Upper lobe of right lung (tissue), 1 donor: Measurements from ENCODE around the gene CIT. TPM values are rescaled to one million over a fixed set of nuclear protein-coding genes. Genes with fewer than 3 reads are reported as not detected.
A peak's percentile ranks its signal among the peaks of the same experiment; 100 is the strongest.

Source experiments
- ATAC-seq: fragments of 200-7000 bp; cut with Tn5 transposase; one replicate; pipeline ENCODE4 v1.9.1; 2020; ENCODE audit warnings: mild to moderate bottlenecking, moderate library complexity
- DNase-seq: peaks from one replicate; pipeline ENCODE4 v3.0.0-alpha.2; 2020
- H3K27ac ChIP-seq: fragments of 200-600 bp; one replicate; pipeline ENCODE4 v1.8.0; 2022
- H3K27me3 ChIP-seq: fragments of 200-600 bp; one replicate; pipeline ENCODE4 v1.8.0; 2022; ENCODE audit warnings: mild to moderate bottlenecking
- H3K36me3 ChIP-seq: fragments of 200-600 bp; one replicate; pipeline ENCODE4 v1.8.0; 2022
- H3K4me1 ChIP-seq: fragments of 200-600 bp; one replicate; pipeline ENCODE4 v1.8.0; 2022
- H3K4me3 ChIP-seq: fragments of 200-600 bp; one replicate; pipeline ENCODE4 v1.8.0; 2022; ENCODE audit warnings: mild to moderate bottlenecking
- H3K9me3 ChIP-seq: fragments of 200-600 bp; one replicate; pipeline ENCODE4 v1.8.0; 2022
- intact Hi-C: fragments of 100-400 bp; cut with DNase I; formaldehyde crosslinking; loops from one replicate; pipeline ENCODE4 v1.11.0; 2022
- total RNA-seq: library from RNA; stranded (reverse); fragmentation: NEBNext Ultra II Directional; extraction: Animal tissue kit (Norgen Biotek cat#: 25700); gene quantifications from one replicate; pipeline ENCODE4 v1.2.1, GENCODE V29; 2021
- TF ChIP-seq, protein P1 (sequence below): fragments of 200-600 bp; IDR thresholded peaks from one replicate; pipeline ENCODE4 v1.8.0; 2022; ENCODE audit warnings: antibody characterized with exemption
- donor health status: DM: no; HTN: yes; CAD: no; lungs with severe emphysema.

CIT gene
- total RNA-seq, 1 donor from 2014 or later: 6.8 TPM

DNA sequence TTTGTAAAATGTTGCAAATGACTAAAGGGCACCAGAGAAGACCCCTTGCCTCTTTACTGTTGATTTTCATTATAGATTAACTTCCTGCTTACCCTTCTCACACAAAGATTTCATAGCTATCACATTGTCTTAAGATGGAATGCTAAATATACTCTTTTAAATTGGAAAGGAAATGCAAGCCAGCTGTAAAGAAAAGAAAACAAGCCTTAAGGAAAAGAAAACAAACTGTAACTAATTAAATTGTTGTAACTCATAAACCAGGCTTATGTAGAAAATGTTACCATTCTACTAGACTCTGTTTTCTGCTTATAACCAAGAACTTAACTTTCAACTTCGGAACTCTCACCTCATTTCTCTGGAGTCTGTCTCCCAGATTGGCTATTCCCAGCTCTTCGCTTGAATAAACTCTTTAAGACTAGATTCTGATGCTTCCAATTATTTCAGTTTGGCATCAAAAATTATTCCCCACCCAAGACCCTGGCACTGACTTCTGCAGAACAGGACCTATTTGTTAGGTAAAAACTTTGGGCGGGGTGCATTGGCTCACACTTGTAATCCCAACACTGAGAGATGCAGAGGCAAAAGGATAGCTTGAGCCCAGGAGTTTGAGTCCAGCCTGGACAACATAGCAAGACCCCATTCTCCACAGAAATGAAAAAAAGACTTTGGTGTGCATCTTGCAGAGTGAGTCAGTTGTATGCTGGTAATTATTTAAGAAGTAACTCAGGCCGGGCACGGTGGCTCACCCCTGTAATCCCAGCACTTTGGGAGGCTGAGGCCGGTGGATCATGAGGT is 36.6 kb upstream of the CIT start:
- no peak for DNase-seq
- intact Hi-C loops: no loop called here

DNA sequence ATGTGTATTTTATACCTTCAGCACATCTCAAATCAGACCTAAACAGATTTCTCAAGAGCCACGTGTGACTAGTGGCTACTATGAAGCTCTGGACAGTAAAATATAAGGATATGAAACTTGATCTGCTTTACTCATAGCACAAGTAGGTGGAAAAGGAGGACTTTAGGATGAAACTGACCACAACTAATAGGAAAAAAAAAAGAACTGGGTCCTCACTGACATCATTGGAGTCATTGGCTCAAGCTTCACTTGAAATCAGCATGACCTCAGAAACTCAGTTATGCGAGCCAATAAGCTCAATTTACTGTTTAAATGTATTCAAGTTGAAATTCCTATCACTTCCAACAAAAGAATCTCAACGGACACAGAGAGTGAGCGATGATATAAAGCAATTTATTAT is 34.1 kb upstream of the CIT start:
- Histone ChIP-seq H3K36me3 (no peaks in the 10 kb centered on the region), H3K27me3 (no peaks in the 10 kb centered on the region), H3K27ac (no peak overlapping the region), H3K4me1 (no peaks in the 10 kb centered on the region), H3K4me3 (no peak overlapping the region), H3K9me3 (no peaks in the 10 kb centered on the region)
- TF ChIP-seq, protein P1, sequence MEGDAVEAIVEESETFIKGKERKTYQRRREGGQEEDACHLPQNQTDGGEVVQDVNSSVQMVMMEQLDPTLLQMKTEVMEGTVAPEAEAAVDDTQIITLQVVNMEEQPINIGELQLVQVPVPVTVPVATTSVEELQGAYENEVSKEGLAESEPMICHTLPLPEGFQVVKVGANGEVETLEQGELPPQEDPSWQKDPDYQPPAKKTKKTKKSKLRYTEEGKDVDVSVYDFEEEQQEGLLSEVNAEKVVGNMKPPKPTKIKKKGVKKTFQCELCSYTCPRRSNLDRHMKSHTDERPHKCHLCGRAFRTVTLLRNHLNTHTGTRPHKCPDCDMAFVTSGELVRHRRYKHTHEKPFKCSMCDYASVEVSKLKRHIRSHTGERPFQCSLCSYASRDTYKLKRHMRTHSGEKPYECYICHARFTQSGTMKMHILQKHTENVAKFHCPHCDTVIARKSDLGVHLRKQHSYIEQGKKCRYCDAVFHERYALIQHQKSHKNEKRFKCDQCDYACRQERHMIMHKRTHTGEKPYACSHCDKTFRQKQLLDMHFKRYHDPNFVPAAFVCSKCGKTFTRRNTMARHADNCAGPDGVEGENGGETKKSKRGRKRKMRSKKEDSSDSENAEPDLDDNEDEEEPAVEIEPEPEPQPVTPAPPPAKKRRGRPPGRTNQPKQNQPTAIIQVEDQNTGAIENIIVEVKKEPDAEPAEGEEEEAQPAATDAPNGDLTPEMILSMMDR: no peak
- DNase-seq (no peak), ATAC-seq (no peak)
- intact Hi-C loops: no loop called here

More for the DNA sequence above, 36.6 kb upstream of the CIT start:
- H3K36me3 ChIP-seq: no peaks in the 10 kb centered on the region
- no peaks in the 10 kb centered on the region for H3K9me3 ChIP-seq
- H3K27ac ChIP-seq: no peak overlapping the region
- TF ChIP-seq, protein P1: no peak
- no peaks in the 10 kb centered on the region for H3K27me3 ChIP-seq
- no peak overlapping the region for H3K4me3 ChIP-seq
- ATAC-seq: no peak
- H3K4me1 ChIP-seq: no peaks in the 10 kb centered on the region

DNA sequence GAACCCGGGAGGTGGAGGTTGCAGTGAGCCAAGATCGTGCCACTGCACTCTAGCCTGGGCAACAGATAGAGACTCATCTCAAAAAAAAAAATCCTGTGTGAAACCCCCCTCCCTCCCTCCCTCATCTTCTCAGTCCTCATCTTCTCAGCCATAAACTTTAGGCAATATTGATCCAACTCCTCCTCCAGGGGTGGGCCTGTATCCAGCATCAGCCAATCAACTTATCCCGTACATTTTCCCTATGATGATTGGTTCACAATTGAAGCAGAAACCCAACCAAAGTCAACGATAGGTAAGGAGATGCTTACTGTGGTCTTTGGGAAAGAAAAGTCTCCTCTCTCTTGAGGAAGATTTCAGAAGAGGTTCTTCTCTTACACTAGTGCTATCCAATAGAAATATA is 33.5 kb upstream of the CIT start:
- ATAC-seq: no peak
- Histone ChIP-seq H3K4me1 (no peaks in the 10 kb centered on the region), H3K36me3 (no peaks in the 10 kb centered on the region)

DNA sequence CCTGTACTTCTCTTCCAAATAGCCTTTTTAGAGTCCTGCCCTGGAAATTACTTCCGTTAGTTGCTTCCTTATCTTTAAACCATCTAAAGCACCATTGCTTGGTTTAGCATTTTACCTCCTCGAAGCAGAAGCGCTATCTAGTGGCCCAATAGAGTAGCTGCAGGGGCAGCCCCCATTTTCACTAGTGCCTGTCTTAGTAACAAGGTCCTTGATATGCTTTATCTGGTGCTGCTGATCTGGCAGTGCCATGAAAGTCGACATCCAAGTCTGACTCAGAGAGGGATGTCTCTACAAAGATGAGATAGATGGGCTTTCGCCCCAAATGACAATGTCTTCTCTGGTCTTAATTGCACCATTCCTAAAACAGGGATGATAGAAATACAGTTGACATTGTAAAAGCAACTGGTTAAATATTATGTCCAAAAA is 25.0 kb upstream of the CIT start:
- TF ChIP-seq, protein P1: peak; percentile 87
- DNase-seq: peak; percentile 69
- Histone ChIP-seq H3K4me3 (no peak overlapping the region), H3K27ac (no peak overlapping the region), H3K9me3 (no peaks in the 10 kb centered on the region), H3K4me1 (no peaks in the 10 kb centered on the region), H3K27me3 (no peaks in the 10 kb centered on the region), H3K36me3 (no peaks in the 10 kb centered on the region)
- ATAC-seq: peak; percentile 96
- intact Hi-C loops: no loop called here

More for the DNA sequence above, 33.5 kb upstream of the CIT start:
- no peaks in the 10 kb centered on the region for H3K27me3 ChIP-seq
- no peaks in the 10 kb centered on the region for H3K9me3 ChIP-seq
- no peak overlapping the region for H3K27ac ChIP-seq
- TF ChIP-seq, protein P1: no peak
- intact Hi-C loops: no loop called here
- DNase-seq: no peak
- no peak overlapping the region for H3K4me3 ChIP-seq

DNA sequence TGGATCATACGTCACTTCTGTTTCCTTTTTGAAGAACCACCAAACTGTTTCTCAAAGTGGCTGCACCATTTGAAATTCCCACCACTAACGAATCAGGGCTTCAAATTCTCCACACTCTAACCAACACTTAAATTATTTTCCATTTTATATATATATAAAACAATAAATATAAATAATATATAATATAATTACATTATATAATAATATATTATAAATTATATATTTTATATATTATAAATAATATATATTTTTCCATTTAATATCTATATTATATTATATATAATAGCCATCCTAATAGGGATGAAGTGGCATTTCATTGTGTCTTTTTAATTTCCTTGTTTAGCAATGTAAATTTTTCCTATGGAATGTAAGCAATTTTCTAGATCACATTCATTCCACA is 24.6 kb upstream of the CIT start:
- TF ChIP-seq, protein P1: no peak
- no peak for DNase-seq
- Histone ChIP-seq H3K9me3 (no peaks in the 10 kb centered on the region), H3K4me3 (no peak overlapping the region), H3K36me3 (no peaks in the 10 kb centered on the region), H3K27ac (no peak overlapping the region), H3K27me3 (no peaks in the 10 kb centered on the region), H3K4me1 (no peaks in the 10 kb centered on the region)
- ATAC-seq: no peak
- intact Hi-C loops: no loop called here
